ENCODE measurements around the gene SH3BP1.

- TF ChIP-seq CTCF (IDR thresholded peaks at IDR 0.05; ENCODE audit: poor library complexity, severe bottlenecking): no peak
- no peak for TF ChIP-seq MXI1 (conservative IDR thresholded peaks at IDR 0.05; ENCODE audit: poor library complexity, severe bottlenecking)
- TF ChIP-seq EP300 (conservative IDR thresholded peaks at IDR 0.05; ENCODE audit: poor library complexity, severe bottlenecking): no peak
- TF ChIP-seq POLR2AphosphoS5 (IDR thresholded peaks at IDR 0.05): no peak
- TF ChIP-seq REST (IDR thresholded peaks at IDR 0.05; ENCODE audit: borderline replicate concordance): no peak
- no peak for TF ChIP-seq EZH2 (IDR thresholded peaks at IDR 0.05; ENCODE audit: borderline replicate concordance, insufficient read depth, low read length, poor library complexity, severe bottlenecking)
- no peak for TF ChIP-seq RAD21 (conservative IDR thresholded peaks at IDR 0.05)
Measured at GRCh38 chr22:37599153-37599552, 40.3 kb upstream of the SH3BP1 start.

All from neural cell (in vitro differentiated cells).